Thoracic aorta (tissue), 2 donors: ENCODE measurements around the gene ADAMTSL3. TPM values are rescaled to one million over a fixed set of nuclear protein-coding genes. Genes with fewer than 3 reads are reported as not detected.
A peak's percentile ranks its signal among the peaks of the same experiment; 100 is the strongest.

ENCODE experiments used
- ATAC-seq: fragments of 150-250 bp; one replicate; pipeline ENCODE4 v1.8.0; 2017; ENCODE audit warnings: low read depth; ENCODE audit not compliant: insufficient number of reproducible peaks, low FRiP score
- DNase-seq: peaks from one replicate; pipeline ENCODE4 v3.0.0-alpha.2; 2020; ENCODE audit warnings: low spot score
- H3K27ac ChIP-seq, 2 donors: fragments of 200-600 bp; sonication (generic); 1 replicate in 1 of 2; 2 replicates in 1 of 2; pipeline ENCODE4 v1.5.1; 2016; ENCODE audit warnings: mild to moderate bottlenecking in 2 of 2, moderate library complexity in 2 of 2
- H3K27me3 ChIP-seq: fragments of 200-600 bp; sonication (generic); replicated peaks from 2 replicates; pipeline ENCODE4 v1.6.0; 2016; ENCODE audit warnings: mild to moderate bottlenecking; ENCODE audit not compliant: insufficient read depth
- H3K36me3 ChIP-seq: fragments of 200-600 bp; sonication (generic); one replicate; pipeline ENCODE4 v1.5.1; 2016
- H3K4me1 ChIP-seq, 2 donors: fragments of 200-600 bp; sonication (generic); 1 replicate in 1 of 2; 2 replicates in 1 of 2; pipeline versions ENCODE4 v1.5.1 to v1.6.0; 2016; ENCODE audit warnings: low read depth in 2 of 2, mild to moderate bottlenecking in 1 of 2; ENCODE audit not compliant: control insufficient read depth in 1 of 2
- H3K4me3 ChIP-seq: fragments of 200-600 bp; sonication (generic); 2 replicates; pipeline ENCODE4 v1.5.1; 2016; ENCODE audit warnings: mild to moderate bottlenecking
- H3K9me3 ChIP-seq: fragments of 200-600 bp; sonication (generic); 2 replicates; pipeline ENCODE4 v1.5.1; 2016
- total RNA-seq, 2 donors: library from RNA; depleted of rRNA; stranded (reverse); fragments of >200 nt; gene quantifications; one replicate each; pipeline versions ENCODE4 v1.1.0 to v1.2.3, GENCODE V29; 2016
- TF ChIP-seq, protein P1 (sequence below): fragments of 200-600 bp; sonication (generic); IDR thresholded peaks from one replicate; pipeline ENCODE4 v1.5.1; 2019; ENCODE audit warnings: antibody characterized with exemption

ADAMTSL3 gene
- total RNA-seq, 2 donors from 2014 or later = 41.4 to 45.4 TPM

DNA sequence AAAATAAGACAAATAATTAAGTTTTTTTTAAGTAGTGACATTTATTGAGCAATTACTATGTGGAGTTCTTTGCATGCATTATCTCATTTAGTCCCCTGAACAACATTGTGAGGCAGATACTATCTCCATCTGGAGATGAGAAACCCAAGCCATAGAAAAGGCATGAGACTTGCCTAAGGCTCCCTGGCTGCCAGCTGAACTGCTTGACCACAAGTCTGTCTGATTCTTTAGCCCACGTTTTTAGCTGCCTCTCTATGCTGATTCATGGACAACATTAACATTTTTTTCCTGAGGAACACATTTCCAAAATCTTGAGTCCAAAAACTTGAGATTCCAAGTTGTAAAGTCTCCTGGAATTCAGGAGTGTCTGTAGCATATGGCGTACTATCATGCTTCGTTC lies 318.1 kb downstream of the ADAMTSL3 start:
- no peaks in the 10 kb centered on the region for H3K4me1 ChIP-seq
- H3K4me3 ChIP-seq = no peak overlapping the region
- no peaks in the 10 kb centered on the region for H3K36me3 ChIP-seq
- ATAC-seq (no peak), DNase-seq (no peak)
- H3K27ac ChIP-seq = no peak overlapping the region
- TF ChIP-seq, protein P1, sequence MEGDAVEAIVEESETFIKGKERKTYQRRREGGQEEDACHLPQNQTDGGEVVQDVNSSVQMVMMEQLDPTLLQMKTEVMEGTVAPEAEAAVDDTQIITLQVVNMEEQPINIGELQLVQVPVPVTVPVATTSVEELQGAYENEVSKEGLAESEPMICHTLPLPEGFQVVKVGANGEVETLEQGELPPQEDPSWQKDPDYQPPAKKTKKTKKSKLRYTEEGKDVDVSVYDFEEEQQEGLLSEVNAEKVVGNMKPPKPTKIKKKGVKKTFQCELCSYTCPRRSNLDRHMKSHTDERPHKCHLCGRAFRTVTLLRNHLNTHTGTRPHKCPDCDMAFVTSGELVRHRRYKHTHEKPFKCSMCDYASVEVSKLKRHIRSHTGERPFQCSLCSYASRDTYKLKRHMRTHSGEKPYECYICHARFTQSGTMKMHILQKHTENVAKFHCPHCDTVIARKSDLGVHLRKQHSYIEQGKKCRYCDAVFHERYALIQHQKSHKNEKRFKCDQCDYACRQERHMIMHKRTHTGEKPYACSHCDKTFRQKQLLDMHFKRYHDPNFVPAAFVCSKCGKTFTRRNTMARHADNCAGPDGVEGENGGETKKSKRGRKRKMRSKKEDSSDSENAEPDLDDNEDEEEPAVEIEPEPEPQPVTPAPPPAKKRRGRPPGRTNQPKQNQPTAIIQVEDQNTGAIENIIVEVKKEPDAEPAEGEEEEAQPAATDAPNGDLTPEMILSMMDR = no peak
- no peaks in the 10 kb centered on the region for H3K27me3 ChIP-seq
- H3K9me3 ChIP-seq = no peaks in the 10 kb centered on the region

DNA sequence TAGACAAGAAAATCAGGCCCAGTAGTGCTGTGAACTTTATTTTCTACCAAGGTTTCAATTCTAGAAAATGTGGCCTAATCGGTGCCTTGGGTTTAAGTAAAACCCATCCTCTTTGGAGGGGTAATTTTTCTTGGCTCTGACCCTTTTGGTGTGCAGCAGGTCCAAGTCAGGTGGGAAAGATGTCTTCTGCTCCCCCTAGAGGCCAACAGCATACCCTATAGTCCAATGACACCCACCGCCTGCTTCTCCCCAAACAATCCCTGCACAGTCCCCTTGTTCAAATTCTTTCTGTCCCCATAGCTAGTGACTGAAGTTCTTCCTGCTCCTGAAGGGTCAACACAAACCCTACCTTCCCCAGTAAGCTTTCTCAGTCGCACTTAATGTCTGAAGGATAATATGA lies 319.9 kb downstream of the ADAMTSL3 start:
- no peaks in the 10 kb centered on the region for H3K36me3 ChIP-seq
- ATAC-seq (no peak), DNase-seq (no peak)
- TF ChIP-seq, protein P1 = peak; percentile 14
- H3K9me3 ChIP-seq = no peaks in the 10 kb centered on the region
- no peak overlapping the region for H3K27ac ChIP-seq
- H3K4me3 ChIP-seq = no peak overlapping the region
- H3K27me3 ChIP-seq = no peaks in the 10 kb centered on the region
- H3K4me1 ChIP-seq = peaks cover 0 to 15% of the 10 kb centered on the region in 2 donors

DNA sequence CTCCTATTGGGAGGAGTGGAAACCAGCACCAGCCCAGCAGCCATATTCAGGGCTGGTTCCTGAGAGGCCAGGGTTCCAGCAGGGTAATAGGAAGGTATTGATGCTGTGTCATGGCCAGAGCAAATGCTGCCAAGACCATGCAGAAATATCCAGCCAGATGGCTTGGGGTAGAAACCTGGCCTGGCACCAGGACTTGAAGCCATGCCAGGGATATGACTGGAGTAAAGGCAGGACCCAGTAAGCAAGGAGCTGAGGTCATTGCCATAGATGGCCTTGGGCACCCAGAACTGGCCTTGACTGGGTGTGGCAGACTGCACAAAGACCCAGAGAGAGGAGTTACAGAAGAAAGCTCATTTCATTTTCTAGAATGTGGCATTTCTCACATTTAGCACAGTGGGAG lies 324.1 kb downstream of the ADAMTSL3 start:
- H3K9me3 ChIP-seq = no peaks in the 10 kb centered on the region
- H3K4me1 ChIP-seq = peaks cover 0 to 17% of the 10 kb centered on the region in 2 donors
- TF ChIP-seq, protein P1 = no peak
- no peaks in the 10 kb centered on the region for H3K36me3 ChIP-seq
- peak overlapping the region; percentile 51 to 58 for H3K27ac ChIP-seq
- H3K4me3 ChIP-seq = no peak overlapping the region
- ATAC-seq (peak; percentile 40), DNase-seq (no peak)
- no peaks in the 10 kb centered on the region for H3K27me3 ChIP-seq

DNA sequence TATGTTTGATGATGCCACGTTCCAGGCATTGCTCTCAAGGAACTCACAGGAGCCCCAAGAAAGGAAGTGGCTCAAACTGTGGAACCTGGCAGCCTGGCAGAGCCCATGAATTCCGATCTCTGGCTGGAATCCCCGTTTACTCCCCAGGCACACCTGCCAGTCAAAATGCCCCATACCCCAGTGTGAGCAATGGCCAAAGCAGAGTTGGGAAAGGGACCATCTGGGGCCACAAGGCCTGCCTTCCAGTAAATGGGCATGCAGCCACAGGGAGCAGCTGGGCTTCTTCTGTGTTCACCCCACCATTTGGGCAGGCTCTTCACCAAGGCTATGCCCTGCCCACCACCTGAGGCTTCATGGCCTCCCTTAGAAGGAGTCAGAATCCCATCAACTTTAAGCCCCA lies 324.7 kb downstream of the ADAMTSL3 start:
- ATAC-seq = no peak
- H3K27me3 ChIP-seq = no peaks in the 10 kb centered on the region

DNA sequence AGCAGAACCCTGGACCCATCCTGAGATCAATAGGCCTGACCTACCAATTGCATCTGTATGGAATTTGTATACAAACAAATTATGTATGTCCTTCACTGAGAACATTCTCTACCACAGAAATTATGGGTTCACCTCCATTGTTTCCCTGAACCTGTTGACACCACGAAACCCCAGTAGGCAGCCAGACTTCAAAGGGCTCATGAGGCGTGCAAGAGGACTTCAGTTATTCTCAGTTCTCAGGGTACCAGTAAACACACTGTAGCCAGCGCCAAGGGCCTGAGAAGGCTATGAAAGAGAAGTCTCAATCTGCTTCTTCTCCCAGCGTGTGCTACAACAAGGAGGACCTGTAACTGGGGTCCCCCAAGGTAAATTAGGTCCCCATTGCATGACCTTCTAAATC lies 326.7 kb downstream of the ADAMTSL3 start:
- DNase-seq = no peak
- H3K4me1 ChIP-seq = peaks cover 0 to 35% of the 10 kb centered on the region in 2 donors
- H3K27ac ChIP-seq = no peak overlapping the region
- H3K27me3 ChIP-seq = no peaks in the 10 kb centered on the region
- no peaks in the 10 kb centered on the region for H3K9me3 ChIP-seq
- no peak for ATAC-seq
- no peaks in the 10 kb centered on the region for H3K36me3 ChIP-seq
- no peak overlapping the region for H3K4me3 ChIP-seq
- TF ChIP-seq, protein P1 = no peak

More for the DNA sequence above, 324.7 kb downstream of the ADAMTSL3 start:
- no peaks in the 10 kb centered on the region for H3K9me3 ChIP-seq
- H3K27ac ChIP-seq = peak overlapping the region; percentile 51 to 58
- no peak for DNase-seq
- TF ChIP-seq, protein P1 = no peak
- peaks cover 0 to 22% of the 10 kb centered on the region in 2 donors for H3K4me1 ChIP-seq
- H3K4me3 ChIP-seq = no peak overlapping the region
- no peaks in the 10 kb centered on the region for H3K36me3 ChIP-seq
